Dermis lymphatic vessel endothelial cell (primary cell): ENCODE measurements around the gene GNL3. TPM values are rescaled to one million over a fixed set of nuclear protein-coding genes. Genes with fewer than 3 reads are reported as not detected.

Experiments
- total RNA-seq: library from RNA; depleted of rRNA; stranded (reverse); fragments of >200 nt; gene quantifications from 2 replicates; pipeline ENCODE4 v1.2.1, GENCODE V29; 2014

GNL3 gene, protein sequence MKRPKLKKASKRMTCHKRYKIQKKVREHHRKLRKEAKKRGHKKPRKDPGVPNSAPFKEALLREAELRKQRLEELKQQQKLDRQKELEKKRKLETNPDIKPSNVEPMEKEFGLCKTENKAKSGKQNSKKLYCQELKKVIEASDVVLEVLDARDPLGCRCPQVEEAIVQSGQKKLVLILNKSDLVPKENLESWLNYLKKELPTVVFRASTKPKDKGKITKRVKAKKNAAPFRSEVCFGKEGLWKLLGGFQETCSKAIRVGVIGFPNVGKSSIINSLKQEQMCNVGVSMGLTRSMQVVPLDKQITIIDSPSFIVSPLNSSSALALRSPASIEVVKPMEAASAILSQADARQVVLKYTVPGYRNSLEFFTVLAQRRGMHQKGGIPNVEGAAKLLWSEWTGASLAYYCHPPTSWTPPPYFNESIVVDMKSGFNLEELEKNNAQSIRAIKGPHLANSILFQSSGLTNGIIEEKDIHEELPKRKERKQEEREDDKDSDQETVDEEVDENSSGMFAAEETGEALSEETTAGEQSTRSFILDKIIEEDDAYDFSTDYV
- 56.9 and 92.1 TPM in 2 replicates for total RNA-seq

DNA sequence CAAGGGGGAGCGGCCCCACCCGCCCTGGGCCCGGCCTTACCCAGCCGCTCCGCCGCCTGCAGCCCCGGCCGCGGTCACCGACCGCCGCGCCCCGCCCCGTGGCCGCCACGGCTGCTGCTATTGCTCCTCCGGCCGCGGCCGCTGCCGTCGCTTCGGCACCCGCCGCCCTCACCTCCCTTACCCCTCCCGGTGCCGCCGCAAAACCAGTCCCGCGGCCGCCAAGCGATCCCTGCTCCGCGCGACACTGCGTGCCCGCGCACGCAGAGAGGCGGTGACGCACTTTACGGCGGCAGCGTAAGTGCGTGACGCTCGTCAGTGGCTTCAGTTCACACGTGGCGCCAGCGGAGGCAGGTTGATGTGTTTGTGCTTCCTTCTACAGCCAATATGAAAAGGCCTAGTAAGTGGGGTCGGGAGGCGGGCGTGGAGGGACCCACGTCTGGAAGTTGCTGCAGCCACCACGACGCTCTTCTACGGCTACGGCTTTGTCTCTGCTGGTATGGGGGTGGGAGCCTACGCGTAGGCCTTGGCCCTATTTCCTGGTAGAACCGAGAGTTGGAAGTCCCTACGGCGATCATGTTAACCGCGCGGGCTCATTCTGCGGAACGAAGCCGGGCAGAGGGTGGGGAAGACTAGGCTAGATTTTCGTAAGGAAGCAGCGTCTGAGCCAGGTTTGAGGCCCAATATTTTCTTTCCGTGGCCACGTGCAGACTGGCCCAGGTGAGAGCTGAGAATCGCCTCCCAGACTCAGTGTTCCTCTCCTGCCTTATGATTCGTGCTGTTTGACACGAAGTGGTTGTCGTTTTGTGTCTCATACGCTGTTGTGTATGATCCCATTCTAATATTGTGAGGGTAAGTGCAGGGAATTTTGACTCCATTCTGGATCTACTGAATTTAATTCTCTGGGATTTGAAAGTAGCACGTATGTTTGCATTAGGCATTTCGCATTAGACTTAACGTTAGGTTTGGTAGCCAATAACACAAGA, at the start of gene GNL3, which contains the start of gene PBRM1:
TSS of gene GNL3 (plus strand) at position 324 of the 983 bp plus-strand sequence. CDS start at position 385, 61 bp downstream.
TSS of gene PBRM1 (minus strand) at position 205 of the 983 bp plus-strand sequence.

DNA sequence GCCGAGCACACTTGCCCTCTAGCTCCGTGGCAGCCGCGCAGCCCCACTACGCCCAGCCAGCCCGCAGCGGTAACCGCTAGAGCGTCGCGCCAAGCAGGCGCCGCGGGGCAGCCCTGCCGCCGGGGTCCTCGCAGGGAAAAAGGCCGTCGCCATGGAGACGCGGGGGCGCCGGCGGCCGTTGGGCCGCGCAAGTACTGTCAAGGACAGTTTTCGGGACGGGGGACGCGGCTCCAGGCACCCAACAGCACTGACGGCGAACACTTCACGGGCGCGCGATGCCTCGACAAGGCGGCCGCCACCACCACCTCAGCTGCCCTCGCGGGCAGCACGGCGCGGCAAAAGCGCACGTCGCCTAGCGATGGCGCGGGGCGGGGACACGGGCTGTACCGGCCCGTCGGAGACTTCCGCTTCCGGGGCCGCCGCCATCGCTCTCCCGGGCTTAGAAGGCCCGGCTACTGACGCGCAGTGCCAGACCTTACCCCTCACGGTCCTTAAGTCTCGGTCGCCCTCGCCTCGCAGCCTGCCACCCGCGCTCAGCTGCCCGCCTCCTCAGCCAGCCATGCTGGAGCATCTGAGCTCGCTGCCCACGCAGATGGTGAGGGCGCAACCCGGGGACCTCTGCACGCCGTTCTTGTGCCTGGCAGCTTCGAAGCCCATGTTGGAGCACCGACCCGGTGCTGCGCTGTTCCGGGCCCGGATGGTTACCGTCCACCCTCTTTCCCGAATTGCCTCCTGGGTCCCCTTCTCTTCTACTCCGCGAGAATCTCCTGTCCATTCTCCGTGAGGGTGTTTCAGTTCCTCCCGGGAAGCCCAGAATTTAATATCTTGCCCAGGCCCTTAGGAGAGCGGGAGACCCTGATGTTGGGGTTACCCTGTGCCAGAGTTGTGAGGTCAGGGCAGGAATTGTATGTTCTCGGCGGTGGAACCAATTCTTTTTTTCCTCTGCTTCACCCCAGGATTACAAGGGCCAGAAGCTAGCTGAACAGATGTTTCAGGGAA, 20.2 kb downstream of the GNL3 start, which contains the start of the genes GLT8D1 and SPCS1:
TSS of gene GLT8D1 (minus strand) at position 104 of the 999 bp plus-strand sequence. CDS start 5,331 bp downstream, outside the sequence.
TSS of gene SPCS1 (plus strand) at position 419 of the 999 bp plus-strand sequence. CDS start at position 560, 141 bp downstream.

Other genes starting within 250 kb of the GNL3 start
- 34.9 and 59.4 TPM in 2 replicates for gene SEMA3G, start 240.9 kb upstream of the GNL3 start, total RNA-seq
- not detected in 2 replicates for gene TNNC1, start 232.0 kb upstream of the GNL3 start, total RNA-seq
- gene NISCH, start 230.4 kb upstream of the GNL3 start, total RNA-seq: 31.1 and 44.2 TPM in 2 replicates
- 199 and 423 TPM in 2 replicates for gene STAB1, start 190.7 kb upstream of the GNL3 start, total RNA-seq
- gene NT5DC2, start 152.2 kb upstream of the GNL3 start, total RNA-seq: 22.2 and 22.3 TPM in 2 replicates
- gene UQCC5, start 149.4 kb upstream of the GNL3 start, total RNA-seq: 4.6 and 8.7 TPM in 2 replicates
- 47.9 and 65.7 TPM in 2 replicates for gene PBRM1, start 119 bp upstream of the GNL3 start, total RNA-seq
- gene GLT8D1, start 19.8 kb downstream of the GNL3 start, total RNA-seq: 42.4 and 48.1 TPM in 2 replicates
- gene SPCS1, start 20.1 kb downstream of the GNL3 start, total RNA-seq: 28.9 and 29.0 TPM in 2 replicates
- gene NEK4, start 84.9 kb downstream of the GNL3 start, total RNA-seq: 8.0 and 16.2 TPM in 2 replicates
- gene ITIH1, start 91.6 kb downstream of the GNL3 start, total RNA-seq: not detected in 2 replicates
- gene ITIH3, start 108.8 kb downstream of the GNL3 start, total RNA-seq: 0.95 and 0.98 TPM in 2 replicates
- 0.33 and 0.43 TPM in 2 replicates for gene ITIH4, start 144.6 kb downstream of the GNL3 start, total RNA-seq
- 0.11 TPM in 1 of 2 replicates, not detected in the other for gene MUSTN1, start 149.0 kb downstream of the GNL3 start, total RNA-seq
- gene STIMATE, start 211.5 kb downstream of the GNL3 start, total RNA-seq: 9.4 and 10.0 TPM in 2 replicates